Melanocyte of skin (primary cell): ENCODE measurements around the gene RPL4. TPM values are rescaled to one million over a fixed set of nuclear protein-coding genes. Genes with fewer than 3 reads are reported as not detected.

ENCODE experiments used
- small RNA-seq, 2 donors: library from RNA; depleted of rRNA; stranded (forward); fragments of <200 nt; gene quantifications; one replicate each; pipeline ENCODE3, GENCODE V24; 2012
- total RNA-seq, 2 donors: library from RNA; depleted of rRNA; stranded (reverse); fragments of >200 nt; gene quantifications; 2 replicates each; pipeline ENCODE4 v1.2.3, GENCODE V29; 2012

Gene RPL4
- total RNA-seq, result 1,000 to 10,000 TPM; 1,254 to 1,646 TPM

GRCh38 chr15:66504563-66505429, at the start of gene RPL4, which contains the start of gene ZWILCH:
RPL4 (minus strand) TSS chr15:66504855; CDS start chr15:66504790, 65 bp downstream.
ZWILCH (plus strand) TSS chr15:66505326; CDS start chr15:66505339, 13 bp downstream.

GRCh38 chr15:66497502-66498455, 6.9 kb downstream of the RPL4 start, which contains the start of gene SNAPC5:
SNAPC5 (minus strand) TSS chr15:66497762; CDS start chr15:66497731, 31 bp downstream.

Small RNAs within 50 kb of the gene (small RNA-seq; reads per million reads assigned to genes)
- gene MIR4512, result 0 to 1.3 reads per million in 2 donors
- gene RF01159, result 0 reads per million in 2 donors
- 0 reads per million in 2 donors for gene SNORD16
- 0 reads per million in 2 donors for gene SNORD18A
- gene SNORD18B, result 0 reads per million in 2 donors
- 0 reads per million in 2 donors for gene SNORD18C

Other genes starting within 250 kb of the RPL4 start
- 10 to 100 TPM; 27.9 to 39.0 TPM for gene DIS3L, start 211.3 kb downstream of the RPL4 start, total RNA-seq
- 10 to 100 TPM; 12.0 to 24.3 TPM for gene TIPIN, start 148.2 kb downstream of the RPL4 start, total RNA-seq
- 10 to 100 TPM; 14.1 to 20.3 TPM for gene MAP2K1, start 117.9 kb downstream of the RPL4 start, total RNA-seq
- 10 to 100 TPM; 16.0 to 17.2 TPM for gene SNAPC5, start 7.1 kb downstream of the RPL4 start, total RNA-seq
- 10 to 100 TPM; 22.0 to 39.0 TPM for gene ZWILCH, start 471 bp upstream of the RPL4 start, total RNA-seq
- gene LCTL, start 61.1 kb upstream of the RPL4 start, total RNA-seq, result 1 to 10 TPM; 1.4 to 2.3 TPM
- under 1 TPM; 0.33 to 0.69 TPM for gene SMAD6, start 197.4 kb upstream of the RPL4 start, total RNA-seq